Neural crest cell (in vitro differentiated cells): Measurements from ENCODE around the gene C4B. TPM values are rescaled to one million over a fixed set of nuclear protein-coding genes. Genes with fewer than 3 reads are reported as not detected.
"Not testable (repeated sequence)": the region's sequence is repeated elsewhere in the genome, so short reads cannot be mapped to it uniquely, and the experiment has no call there.

Experiments used
- DNase-seq: peaks from one replicate; pipeline ENCODE4 v3.0.0; 2021; ENCODE audit warnings: low read depth, mixed read lengths, low spot score
- H3K27ac Mint-ChIP-seq: one replicate; pipeline ENCODE4 v1.8.0; 2021; ENCODE audit warnings: mild to moderate bottlenecking, mixed read lengths; ENCODE audit not compliant: unreplicated experiment
- H3K27me3 Mint-ChIP-seq: 2 replicates; pipeline ENCODE4 v1.8.0; 2021; ENCODE audit warnings: low read depth, mild to moderate bottlenecking, mixed read lengths
- H3K36me3 Mint-ChIP-seq: 2 replicates; pipeline ENCODE4 v1.8.0; 2021; ENCODE audit warnings: low read depth, mild to moderate bottlenecking, mixed read lengths
- H3K4me1 Mint-ChIP-seq: 2 replicates; pipeline ENCODE4 v1.8.0; 2021; ENCODE audit warnings: mixed read lengths
- H3K4me3 Mint-ChIP-seq: one replicate; pipeline ENCODE4 v1.8.0; 2021; ENCODE audit warnings: mild to moderate bottlenecking, mixed read lengths
- H3K9me3 Mint-ChIP-seq: 2 replicates; pipeline ENCODE4 v1.8.0; 2021; ENCODE audit warnings: mixed read lengths
- long read RNA-seq: library from polyadenylated mRNA; unstranded; transcript quantifications from one replicate; pipeline ENCODE4 v2.0.0, GENCODE V29; 2020
- total RNA-seq: library from RNA; stranded (reverse); gene quantifications from 2 replicates; pipeline ENCODE4 v1.2.1, GENCODE V29; 2021
- TF ChIP-seq, protein P1 (sequence below): fragments of 200-600 bp; sonication (generic); conservative IDR thresholded peaks from 2 replicates; pipeline ENCODE4 v1.5.0; 2021; ENCODE audit warnings: antibody characterized with exemption, mild to moderate bottlenecking

Gene C4B
- 5.3 and 6.7 TPM in 2 replicates for total RNA-seq
- long read RNA-seq = 0 reads

DNA sequence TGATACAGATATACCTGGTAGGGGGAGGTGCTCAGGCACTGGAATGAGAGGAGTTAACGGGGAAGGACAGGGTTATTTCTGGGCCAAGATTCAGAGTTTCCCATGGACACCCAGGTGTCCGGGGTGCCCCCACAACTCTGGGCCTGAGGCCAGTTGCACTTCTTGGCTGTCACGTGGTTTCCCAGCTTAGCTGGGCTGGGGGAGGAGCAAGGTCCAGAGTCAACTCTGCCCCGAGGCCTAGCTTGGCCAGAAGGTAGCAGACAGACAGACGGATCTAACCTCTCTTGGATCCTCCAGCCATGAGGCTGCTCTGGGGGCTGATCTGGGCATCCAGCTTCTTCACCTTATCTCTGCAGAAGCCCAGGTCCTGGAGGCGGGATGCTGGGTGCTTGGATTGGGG lies at the start of gene C4B:
Gene C4B (plus strand): TSS at position 249 of the 400 bp plus-strand sequence. CDS start 51 bp downstream, at position 300.
- not testable (repeated sequence) for H3K27ac Mint-ChIP-seq, H3K9me3 Mint-ChIP-seq, H3K4me3 Mint-ChIP-seq, H3K36me3 Mint-ChIP-seq, H3K27me3 Mint-ChIP-seq, DNase-seq, H3K4me1 Mint-ChIP-seq

DNA sequence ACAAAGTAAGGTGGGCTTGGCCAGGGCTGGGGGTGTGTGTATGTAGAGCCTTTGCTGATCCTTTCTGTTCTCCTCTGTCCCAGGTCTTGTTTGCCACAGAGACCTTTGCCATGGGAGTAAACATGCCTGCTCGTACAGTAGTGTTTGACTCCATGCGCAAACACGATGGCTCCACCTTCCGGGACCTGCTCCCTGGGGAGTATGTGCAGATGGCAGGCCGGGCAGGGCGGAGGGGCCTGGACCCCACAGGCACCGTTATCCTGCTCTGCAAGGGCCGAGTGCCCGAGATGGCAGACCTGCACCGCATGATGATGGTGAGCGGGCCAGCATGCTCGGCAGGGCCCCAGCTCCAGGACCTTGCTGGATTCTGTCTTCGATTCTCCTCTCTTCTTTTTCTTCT lies 48.9 kb upstream of the C4B start:
- TF ChIP-seq, protein P1, sequence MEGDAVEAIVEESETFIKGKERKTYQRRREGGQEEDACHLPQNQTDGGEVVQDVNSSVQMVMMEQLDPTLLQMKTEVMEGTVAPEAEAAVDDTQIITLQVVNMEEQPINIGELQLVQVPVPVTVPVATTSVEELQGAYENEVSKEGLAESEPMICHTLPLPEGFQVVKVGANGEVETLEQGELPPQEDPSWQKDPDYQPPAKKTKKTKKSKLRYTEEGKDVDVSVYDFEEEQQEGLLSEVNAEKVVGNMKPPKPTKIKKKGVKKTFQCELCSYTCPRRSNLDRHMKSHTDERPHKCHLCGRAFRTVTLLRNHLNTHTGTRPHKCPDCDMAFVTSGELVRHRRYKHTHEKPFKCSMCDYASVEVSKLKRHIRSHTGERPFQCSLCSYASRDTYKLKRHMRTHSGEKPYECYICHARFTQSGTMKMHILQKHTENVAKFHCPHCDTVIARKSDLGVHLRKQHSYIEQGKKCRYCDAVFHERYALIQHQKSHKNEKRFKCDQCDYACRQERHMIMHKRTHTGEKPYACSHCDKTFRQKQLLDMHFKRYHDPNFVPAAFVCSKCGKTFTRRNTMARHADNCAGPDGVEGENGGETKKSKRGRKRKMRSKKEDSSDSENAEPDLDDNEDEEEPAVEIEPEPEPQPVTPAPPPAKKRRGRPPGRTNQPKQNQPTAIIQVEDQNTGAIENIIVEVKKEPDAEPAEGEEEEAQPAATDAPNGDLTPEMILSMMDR = no peak
- Mint-ChIP-seq H3K4me3 (no peak overlapping the region), H3K4me1 (peaks cover 8% of the 10 kb centered on the region), H3K36me3 (peaks cover 7% of the 10 kb centered on the region), H3K27ac (peak overlapping the region; percentile 50), H3K9me3 (no peaks in the 10 kb centered on the region), H3K27me3 (no peaks in the 10 kb centered on the region)
- DNase-seq = no peak

DNA sequence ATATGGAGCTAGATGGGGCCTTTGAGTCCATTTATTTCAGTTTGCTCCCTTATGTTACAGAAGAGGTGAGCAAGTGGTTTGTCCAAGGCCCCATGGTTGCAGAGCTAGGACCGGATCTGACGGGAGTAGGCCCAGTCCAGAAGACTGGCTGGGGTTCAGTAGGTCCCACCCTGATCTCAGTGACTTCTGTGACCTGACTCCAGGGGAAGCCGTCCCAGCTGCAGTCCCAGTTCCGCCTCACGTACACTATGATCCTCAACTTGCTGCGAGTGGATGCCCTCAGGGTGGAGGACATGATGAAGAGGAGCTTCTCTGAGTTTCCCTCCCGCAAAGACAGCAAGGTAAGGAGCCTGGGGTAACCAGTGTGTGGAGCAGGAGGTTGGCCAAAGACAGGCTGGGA lies 48.1 kb upstream of the C4B start:
- DNase-seq = no peak
- Mint-ChIP-seq H3K27ac (no peak overlapping the region), H3K4me1 (peaks cover 9% of the 10 kb centered on the region), H3K27me3 (no peaks in the 10 kb centered on the region), H3K4me3 (peak overlapping the region; percentile 23), H3K9me3 (no peaks in the 10 kb centered on the region), H3K36me3 (peaks cover 7% of the 10 kb centered on the region)
- TF ChIP-seq, protein P1 = no peak

DNA sequence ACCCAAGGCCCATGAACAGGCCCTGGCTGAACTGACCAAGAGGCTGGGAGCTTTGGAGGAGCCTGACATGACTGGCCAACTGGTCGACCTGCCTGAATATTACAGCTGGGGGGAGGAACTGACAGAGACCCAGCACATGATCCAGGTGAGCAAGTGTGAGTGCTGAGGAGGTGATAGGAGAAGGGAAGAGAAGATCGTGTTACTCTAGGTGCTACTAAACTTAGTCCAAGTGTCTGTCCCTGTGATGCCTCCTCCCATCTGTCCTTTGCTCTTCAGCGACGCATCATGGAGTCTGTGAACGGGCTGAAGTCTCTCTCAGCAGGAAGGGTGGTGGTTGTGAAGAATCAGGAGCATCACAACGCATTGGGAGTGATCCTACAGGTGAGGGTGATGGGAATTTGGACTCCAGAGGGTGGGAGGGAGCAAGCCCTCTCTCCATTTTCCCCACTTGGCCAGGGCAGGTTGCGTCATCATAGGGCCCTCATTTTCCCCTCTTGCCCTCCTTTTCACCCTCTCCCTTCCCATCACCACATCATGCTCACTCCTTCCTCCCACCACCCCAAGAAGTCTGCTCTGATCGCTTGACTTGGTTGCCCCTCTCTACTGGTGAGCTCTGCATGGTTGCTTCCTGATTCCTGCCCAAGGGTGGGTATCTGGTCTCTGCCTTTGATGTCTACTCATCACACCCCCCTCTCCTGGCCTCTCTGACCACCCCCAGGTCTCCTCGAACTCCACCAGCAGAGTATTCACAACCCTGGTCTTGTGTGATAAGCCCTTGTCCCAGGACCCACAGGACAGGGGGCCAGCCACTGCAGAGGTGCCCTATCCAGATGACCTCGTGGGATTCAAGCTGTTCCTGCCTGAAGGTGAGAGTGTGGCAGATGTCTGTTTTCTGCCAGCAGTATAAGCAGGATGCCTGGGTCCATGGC lies 47.3 kb upstream of the C4B start:
- Mint-ChIP-seq H3K27ac (no peak overlapping the region), H3K9me3 (no peaks in the 10 kb centered on the region), H3K4me1 (peaks cover 16% of the 10 kb centered on the region), H3K4me3 (peak overlapping the region; percentile 31), H3K36me3 (peaks cover 9% of the 10 kb centered on the region), H3K27me3 (no peaks in the 10 kb centered on the region)
- DNase-seq = no peak
- TF ChIP-seq, protein P1 = no peak

DNA sequence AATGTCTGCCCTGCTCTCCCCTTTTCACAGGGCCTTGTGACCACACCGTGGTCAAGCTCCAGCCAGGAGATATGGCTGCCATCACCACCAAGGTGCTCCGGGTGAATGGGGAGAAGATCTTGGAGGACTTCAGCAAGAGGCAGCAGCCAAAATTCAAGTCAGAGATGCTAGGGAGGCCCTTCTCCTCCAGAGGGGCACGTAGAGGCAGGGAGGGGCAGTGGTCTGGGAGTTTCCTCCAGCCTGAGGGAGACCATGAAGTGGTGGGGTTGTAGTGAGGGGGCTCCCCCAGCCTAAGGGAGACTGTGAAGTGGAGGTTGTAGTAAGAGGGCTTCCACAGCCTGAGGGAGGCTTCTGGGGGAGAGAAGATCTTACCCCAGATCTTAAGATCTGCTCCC lies 46.7 kb upstream of the C4B start:
- H3K36me3 Mint-ChIP-seq = peaks cover 11% of the 10 kb centered on the region
- peaks cover 23% of the 10 kb centered on the region for H3K4me1 Mint-ChIP-seq
- H3K27me3 Mint-ChIP-seq = no peaks in the 10 kb centered on the region
- H3K27ac Mint-ChIP-seq = no peak overlapping the region
- DNase-seq = no peak
- TF ChIP-seq, protein P1 = no peak
- no peaks in the 10 kb centered on the region for H3K9me3 Mint-ChIP-seq
- H3K4me3 Mint-ChIP-seq = peak overlapping the region; percentile 44

DNA sequence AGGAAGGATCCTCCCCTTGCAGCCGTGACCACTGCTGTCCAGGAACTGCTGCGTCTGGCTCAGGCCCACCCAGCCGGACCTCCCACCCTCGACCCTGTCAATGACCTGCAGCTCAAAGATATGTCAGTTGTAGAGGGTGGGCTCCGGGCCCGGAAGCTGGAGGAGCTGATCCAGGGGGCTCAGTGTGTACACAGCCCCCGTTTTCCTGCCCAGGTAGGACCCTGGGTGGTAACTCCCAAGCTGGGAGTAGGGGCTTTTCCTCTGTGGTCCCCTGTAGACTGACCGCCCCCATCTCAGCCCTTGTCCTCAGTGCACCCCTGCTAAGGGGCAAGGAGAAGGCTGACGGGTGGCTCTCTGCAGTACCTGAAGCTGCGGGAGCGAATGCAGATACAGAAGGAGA lies 46.3 kb upstream of the C4B start:
- TF ChIP-seq, protein P1 = no peak
- peak overlapping the region; percentile 44 for H3K4me3 Mint-ChIP-seq
- H3K4me1 Mint-ChIP-seq = peaks cover 27% of the 10 kb centered on the region
- DNase-seq = no peak
- H3K27me3 Mint-ChIP-seq = no peaks in the 10 kb centered on the region
- H3K27ac Mint-ChIP-seq = no peak overlapping the region
- H3K9me3 Mint-ChIP-seq = no peaks in the 10 kb centered on the region
- H3K36me3 Mint-ChIP-seq = peaks cover 13% of the 10 kb centered on the region
